Measurements from ENCODE around the gene RETSAT.
"Not testable (repeated sequence)": the region's sequence is repeated elsewhere in the genome, so short reads cannot be mapped to it uniquely, and the experiment has no call there.

RETSAT gene

DNA sequence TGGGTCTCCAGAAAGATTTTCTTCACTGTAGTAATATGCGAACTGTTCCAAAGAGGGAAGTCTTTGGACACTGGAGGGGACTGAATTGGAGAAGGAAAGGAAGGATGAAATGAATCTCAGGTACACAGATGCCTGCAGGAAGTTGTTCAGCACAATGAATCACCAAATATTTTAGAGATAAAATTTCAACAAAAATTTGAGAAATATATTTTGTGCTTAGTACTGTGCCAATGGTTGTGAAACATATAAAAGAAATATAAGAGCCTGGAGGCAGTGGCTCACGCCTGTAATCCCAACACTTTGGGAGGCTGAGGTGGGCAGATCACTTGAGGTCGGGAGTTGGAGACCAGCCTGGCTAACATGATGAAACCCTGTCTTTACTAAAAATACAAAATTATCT is 3.4 kb upstream of the RETSAT start:
- H3K4me1 Mint-ChIP-seq (ENCODE audit: low read depth): peaks cover 38% of the 10 kb centered on the region
- no peak overlapping the region for H3K4me3 Mint-ChIP-seq
- H3K27me3 Mint-ChIP-seq: no peaks in the 10 kb centered on the region
- no peaks in the 10 kb centered on the region for H3K9me3 Mint-ChIP-seq
- H3K36me3 Mint-ChIP-seq (ENCODE audit: low read depth): peaks cover 40% of the 10 kb centered on the region
- no peak overlapping the region for H3K27ac Mint-ChIP-seq

DNA sequence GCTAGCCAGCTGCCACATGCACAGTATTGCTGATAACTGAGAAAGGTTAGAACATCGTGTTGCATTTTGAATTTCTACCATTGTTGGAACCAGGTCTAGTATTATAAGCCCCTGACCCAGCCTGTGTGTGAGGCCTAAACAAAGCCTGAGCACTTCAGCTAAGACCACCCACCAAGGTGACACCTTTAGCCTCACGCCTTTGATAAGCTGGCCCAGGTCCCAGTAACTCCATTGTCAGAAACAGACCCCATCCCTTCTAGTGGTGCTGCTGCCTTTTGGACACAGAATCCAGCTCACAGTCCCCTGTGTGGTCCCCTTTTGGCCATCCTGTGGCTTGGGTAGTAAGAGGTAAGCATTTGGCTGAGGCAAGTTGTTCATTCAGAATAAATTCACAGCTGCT is 1.9 kb upstream of the RETSAT start:
- no peak overlapping the region for H3K4me3 Mint-ChIP-seq
- H3K36me3 Mint-ChIP-seq (ENCODE audit: low read depth): peaks cover 33% of the 10 kb centered on the region
- H3K27ac Mint-ChIP-seq: no peak overlapping the region
- H3K27me3 Mint-ChIP-seq: no peaks in the 10 kb centered on the region
- no peaks in the 10 kb centered on the region for H3K9me3 Mint-ChIP-seq
- peaks cover 40% of the 10 kb centered on the region for H3K4me1 Mint-ChIP-seq (ENCODE audit: low read depth)

DNA sequence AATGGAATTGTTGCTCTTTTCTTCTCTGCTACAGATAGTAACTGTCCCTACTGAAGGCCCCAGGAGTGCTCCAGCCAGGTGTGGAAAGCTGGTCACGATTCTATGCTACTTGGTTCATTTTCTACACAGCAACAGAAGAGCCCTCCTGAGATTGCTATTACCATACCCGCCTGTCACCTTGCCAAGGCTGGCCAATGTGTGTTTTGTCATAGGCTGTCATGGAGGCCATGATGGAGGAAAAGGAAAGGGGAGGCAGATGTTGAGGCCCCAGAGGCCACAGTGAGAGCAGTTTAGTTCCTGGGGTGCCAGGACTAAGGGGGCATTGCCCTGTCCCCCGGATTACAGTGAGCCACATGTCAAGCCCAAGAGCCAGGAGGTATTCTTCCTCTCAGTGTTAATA is 1.2 kb upstream of the RETSAT start:
- no peaks in the 10 kb centered on the region for H3K9me3 Mint-ChIP-seq
- peak overlapping the region; percentile 97 for H3K4me3 Mint-ChIP-seq
- H3K4me1 Mint-ChIP-seq (ENCODE audit: low read depth): peaks cover 40% of the 10 kb centered on the region
- H3K36me3 Mint-ChIP-seq (ENCODE audit: low read depth): peaks cover 35% of the 10 kb centered on the region
- H3K27ac Mint-ChIP-seq: no peak overlapping the region
- no peaks in the 10 kb centered on the region for H3K27me3 Mint-ChIP-seq

DNA sequence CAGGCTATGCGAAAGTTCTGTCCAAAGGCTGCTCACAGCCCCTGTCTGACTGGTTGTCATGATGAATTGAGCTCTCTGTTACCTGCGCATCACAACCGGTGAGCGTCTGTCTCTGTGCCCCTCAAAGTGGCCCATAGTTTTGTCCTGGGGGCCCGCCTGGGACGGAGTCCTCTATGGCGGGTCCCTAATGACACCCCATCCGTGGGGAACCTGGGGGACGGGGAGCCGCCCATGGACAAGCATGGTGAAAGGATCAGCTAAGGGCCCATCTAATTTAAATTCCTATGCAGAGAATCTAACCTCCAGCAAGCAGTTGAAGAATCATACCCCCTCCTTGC is 714 bp upstream of the RETSAT start:
- H3K4me1 Mint-ChIP-seq (ENCODE audit: low read depth): peaks cover 40% of the 10 kb centered on the region
- H3K9me3 Mint-ChIP-seq: no peaks in the 10 kb centered on the region
- peak overlapping the region; percentile 97 for H3K4me3 Mint-ChIP-seq
- H3K27ac Mint-ChIP-seq: peak overlapping the region; percentile 96
- no peaks in the 10 kb centered on the region for H3K27me3 Mint-ChIP-seq
- peaks cover 39% of the 10 kb centered on the region for H3K36me3 Mint-ChIP-seq (ENCODE audit: low read depth)

DNA sequence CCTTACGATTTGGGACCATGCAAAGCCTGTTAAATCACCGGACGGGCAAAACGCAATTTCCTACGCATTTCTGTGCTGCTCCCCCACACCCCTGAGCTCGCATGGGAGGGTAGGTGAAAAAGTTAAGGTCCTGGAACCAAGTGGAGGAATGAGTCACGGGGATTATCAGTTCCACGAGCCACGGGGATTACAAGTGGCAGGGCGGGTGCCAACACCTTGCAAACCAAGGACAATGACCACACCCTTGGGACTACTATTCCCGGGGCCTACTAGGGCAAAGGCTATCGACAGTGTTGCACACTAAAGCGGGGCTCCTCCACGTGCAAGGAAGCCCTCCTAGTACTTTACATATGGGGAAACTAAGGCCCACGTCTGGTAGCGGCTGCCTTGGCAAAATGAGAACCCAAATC is 447 bp downstream of the RETSAT start:
- Mint-ChIP-seq H3K4me1 (ENCODE audit: low read depth) (peaks cover 40% of the 10 kb centered on the region), H3K27ac (peak overlapping the region; percentile 96), H3K4me3 (peak overlapping the region; percentile 97), H3K27me3 (no peaks in the 10 kb centered on the region), H3K36me3 (ENCODE audit: low read depth) (peaks cover 42% of the 10 kb centered on the region), H3K9me3 (no peaks in the 10 kb centered on the region)

DNA sequence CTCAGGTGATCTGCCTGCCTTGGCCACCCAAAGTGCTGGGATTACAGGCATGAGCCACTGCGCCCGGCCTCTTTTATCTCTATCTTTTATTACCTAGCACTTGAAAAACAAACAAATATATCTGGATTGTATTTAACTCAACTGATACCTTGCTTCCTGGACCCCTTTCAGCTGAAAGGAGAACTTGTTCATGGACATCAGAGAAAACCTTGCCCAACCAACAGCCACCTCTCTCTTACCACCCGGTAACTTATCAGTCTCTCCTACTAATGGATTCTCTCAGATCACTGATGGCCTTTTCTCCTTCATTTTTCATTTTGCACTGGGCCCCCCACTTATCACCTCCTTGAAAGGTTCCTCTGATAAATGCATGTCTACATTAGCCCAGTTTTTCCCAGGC is 6.7 kb downstream of the RETSAT start:
- no peaks in the 10 kb centered on the region for H3K9me3 Mint-ChIP-seq
- H3K36me3 Mint-ChIP-seq (ENCODE audit: low read depth): peaks cover 38% of the 10 kb centered on the region

DNA sequence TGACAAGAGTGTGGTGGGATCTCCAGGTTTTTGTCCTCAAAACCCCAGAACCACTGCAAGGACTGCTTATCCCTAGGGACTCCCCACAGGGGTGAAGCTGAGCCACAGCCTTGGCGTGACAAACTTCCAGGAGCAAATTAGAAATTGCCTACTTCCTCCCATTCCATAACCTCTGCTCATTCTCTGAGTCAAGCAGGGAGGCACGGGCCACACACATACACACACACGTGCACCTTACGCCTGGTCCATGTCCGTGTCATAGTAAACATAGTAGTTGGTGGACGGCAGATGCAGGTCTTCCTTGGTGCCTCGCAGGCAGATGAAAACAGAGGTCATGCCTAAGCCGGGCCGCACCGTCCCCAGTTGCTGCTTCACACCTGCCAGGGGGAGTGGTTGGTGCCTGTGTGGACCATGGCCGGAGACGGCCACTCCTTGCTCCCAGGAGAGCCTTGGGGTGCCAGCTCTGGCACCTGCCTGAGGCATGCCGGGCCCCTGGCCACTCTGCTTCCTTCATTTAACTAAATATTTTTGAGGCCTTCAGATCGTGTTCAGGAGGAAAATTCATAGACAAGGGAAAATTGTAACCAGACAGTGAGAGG is 9.9 kb downstream of the RETSAT start:
- no peak overlapping the region for H3K4me3 Mint-ChIP-seq
- H3K9me3 Mint-ChIP-seq: no peaks in the 10 kb centered on the region
- H3K27ac Mint-ChIP-seq: no peak overlapping the region

More for the DNA sequence above, 6.7 kb downstream of the RETSAT start:
- no peak overlapping the region for H3K4me3 Mint-ChIP-seq
- no peak overlapping the region for H3K27ac Mint-ChIP-seq
- peaks cover under 1% of the 10 kb centered on the region for H3K4me1 Mint-ChIP-seq (ENCODE audit: low read depth)
- H3K27me3 Mint-ChIP-seq: no peaks in the 10 kb centered on the region

DNA sequence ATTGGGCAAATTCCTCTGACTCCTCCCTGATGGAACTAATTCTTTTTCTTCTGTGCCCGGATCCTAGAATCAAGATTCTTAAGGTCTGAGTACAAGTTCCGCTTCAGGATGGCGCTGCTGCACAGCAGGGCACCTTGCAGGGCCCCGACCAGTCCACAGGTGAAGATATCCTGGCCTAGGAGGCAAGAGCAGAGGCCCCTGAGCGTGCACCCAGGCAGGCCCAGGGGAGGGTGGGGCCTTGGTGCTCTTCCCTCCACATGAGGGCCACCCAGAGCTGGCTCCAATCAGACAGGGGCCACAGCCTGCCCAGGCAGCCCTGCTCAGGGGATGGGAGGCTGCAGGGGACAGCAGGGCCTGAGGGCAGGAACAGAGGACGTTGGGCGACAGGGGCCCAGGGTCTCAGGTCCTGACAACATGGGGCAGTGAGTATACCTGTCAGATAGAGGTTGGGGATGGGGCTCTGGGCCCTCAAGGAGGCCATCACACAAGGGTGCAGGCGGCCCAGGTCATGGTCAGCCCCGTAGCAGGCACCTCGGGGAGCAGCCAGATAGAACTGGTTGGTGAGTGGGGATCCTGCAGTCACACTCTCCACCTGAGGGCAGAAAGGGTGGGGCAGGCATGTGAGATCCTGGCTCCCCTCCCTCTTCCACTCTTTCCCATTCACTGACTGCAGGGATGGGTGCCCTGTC is 11.0 kb downstream of the RETSAT start:
- not testable (repeated sequence) for H3K27me3 Mint-ChIP-seq; H3K27ac Mint-ChIP-seq; H3K9me3 Mint-ChIP-seq; H3K4me1 Mint-ChIP-seq (ENCODE audit: low read depth); H3K4me3 Mint-ChIP-seq
- H3K36me3 Mint-ChIP-seq (ENCODE audit: low read depth): peaks cover 14% of the 10 kb centered on the region

More for the DNA sequence above, 9.9 kb downstream of the RETSAT start:
- Mint-ChIP-seq H3K36me3 (ENCODE audit: low read depth) (peaks cover 19% of the 10 kb centered on the region), H3K4me1 (ENCODE audit: low read depth) (no peaks in the 10 kb centered on the region), H3K27me3 (no peaks in the 10 kb centered on the region)

DNA sequence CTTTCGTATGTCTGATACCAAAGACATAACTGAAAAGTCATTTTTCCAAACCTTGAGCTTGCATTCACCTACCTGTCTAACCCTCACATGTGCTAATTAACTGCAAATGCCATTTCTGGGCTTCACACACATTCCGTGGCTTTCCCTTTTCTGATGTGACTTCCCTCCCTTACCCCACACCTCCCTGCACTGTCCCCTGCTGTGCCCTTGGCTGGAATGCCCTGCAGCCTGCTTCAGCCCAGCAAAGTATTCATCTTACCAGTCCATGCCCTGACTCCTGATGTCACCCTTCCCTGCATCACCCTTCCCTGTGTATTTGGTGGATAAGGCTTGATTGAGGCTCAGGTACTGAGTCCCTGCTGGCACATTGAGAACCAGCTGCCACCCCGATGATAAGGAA is 12.2 kb downstream of the RETSAT start:
- Mint-ChIP-seq H3K4me1 (ENCODE audit: low read depth) (no peaks in the 10 kb centered on the region), H3K27ac (no peak overlapping the region)

DNA sequence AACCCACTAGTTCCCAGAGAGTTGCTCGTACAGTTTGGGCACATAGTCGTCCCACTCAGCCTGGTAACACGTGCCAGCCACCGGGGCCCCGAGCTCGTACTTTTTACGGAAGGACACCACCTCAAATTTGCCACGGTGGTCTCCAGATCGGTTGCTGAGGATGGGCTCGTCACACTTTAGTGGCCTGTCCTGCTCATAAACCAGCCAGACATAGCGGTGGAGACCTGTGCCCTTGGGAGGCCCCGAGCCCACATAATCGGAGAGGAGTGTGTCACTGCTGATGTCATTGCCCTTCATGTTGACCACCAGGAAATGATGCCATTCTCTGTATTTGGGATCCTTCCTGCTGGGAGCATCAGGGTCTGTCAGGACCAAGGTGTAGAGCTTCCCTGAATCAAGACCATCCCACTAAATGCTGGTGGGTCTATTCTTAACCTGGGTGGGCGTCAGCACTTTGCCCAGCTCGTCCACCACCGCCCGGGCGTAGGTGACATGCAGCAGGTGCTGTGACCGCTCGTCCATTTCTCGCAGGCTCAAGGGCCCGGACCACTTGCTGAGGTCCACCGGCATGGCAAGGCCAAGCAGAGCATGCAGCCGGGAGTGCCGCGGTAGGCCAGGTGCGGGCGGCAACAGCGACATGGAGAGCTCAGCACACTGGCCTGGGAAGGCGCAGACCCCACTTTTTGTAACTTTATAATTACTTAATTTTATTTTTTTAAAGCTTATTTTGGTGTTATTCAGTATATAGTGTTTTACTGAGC is 12.9 kb downstream of the RETSAT start:
- H3K4me3 Mint-ChIP-seq: no peak overlapping the region
- H3K4me1 Mint-ChIP-seq (ENCODE audit: low read depth): no peaks in the 10 kb centered on the region
- H3K9me3 Mint-ChIP-seq: no peaks in the 10 kb centered on the region
- H3K27ac Mint-ChIP-seq: no peak overlapping the region
- peaks cover 9% of the 10 kb centered on the region for H3K36me3 Mint-ChIP-seq (ENCODE audit: low read depth)
- no peaks in the 10 kb centered on the region for H3K27me3 Mint-ChIP-seq

More for the DNA sequence above, 12.2 kb downstream of the RETSAT start:
- Mint-ChIP-seq H3K36me3 (ENCODE audit: low read depth) (peaks cover 14% of the 10 kb centered on the region), H3K9me3 (no peaks in the 10 kb centered on the region), H3K27me3 (no peaks in the 10 kb centered on the region), H3K4me3 (no peak overlapping the region)

DNA sequence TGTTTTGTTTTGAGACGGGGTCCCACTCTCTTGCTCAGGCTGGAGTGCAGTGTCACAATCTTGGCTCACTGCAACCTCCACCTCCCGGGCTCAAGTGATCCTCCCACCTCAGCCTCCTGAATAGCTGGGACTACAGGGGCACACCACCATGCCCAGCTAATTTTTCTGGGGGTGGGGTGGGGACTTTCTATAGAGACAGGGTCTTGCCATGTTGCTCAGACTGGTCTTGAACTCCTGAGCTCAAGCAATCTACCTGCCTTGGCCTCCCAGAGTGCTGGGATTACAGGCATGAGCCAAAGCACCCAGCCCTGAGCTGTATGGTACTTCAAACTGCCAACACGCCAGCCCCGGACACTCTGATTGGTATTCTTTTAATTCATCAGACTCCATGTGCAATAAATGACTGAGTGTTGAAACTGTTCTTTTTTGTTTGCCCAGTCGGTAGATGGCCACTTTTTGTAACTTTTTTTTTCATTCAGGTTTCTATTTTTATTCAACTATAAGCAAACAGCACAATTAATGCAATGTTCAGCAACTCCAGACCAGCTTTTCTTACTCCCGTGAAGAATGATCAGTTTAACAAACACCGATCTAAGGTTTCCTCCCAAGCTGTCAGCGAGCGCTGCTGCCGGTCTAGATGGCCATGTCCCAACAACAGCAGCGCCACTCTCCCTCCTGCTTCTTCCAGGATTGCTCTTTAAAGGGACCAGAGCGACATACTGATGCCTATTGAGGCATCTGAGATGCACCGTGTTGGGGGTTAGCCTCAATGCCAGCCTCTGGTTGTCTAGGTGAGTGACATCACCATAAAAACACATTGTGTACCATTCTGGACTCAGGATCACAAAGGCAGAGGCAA is 14.1 kb downstream of the RETSAT start:
- no peaks in the 10 kb centered on the region for H3K9me3 Mint-ChIP-seq
- no peak overlapping the region for H3K27ac Mint-ChIP-seq
- H3K27me3 Mint-ChIP-seq: no peaks in the 10 kb centered on the region
- H3K4me1 Mint-ChIP-seq (ENCODE audit: low read depth): no peaks in the 10 kb centered on the region
- no peak overlapping the region for H3K4me3 Mint-ChIP-seq
- H3K36me3 Mint-ChIP-seq (ENCODE audit: low read depth): peaks cover 6% of the 10 kb centered on the region

DNA sequence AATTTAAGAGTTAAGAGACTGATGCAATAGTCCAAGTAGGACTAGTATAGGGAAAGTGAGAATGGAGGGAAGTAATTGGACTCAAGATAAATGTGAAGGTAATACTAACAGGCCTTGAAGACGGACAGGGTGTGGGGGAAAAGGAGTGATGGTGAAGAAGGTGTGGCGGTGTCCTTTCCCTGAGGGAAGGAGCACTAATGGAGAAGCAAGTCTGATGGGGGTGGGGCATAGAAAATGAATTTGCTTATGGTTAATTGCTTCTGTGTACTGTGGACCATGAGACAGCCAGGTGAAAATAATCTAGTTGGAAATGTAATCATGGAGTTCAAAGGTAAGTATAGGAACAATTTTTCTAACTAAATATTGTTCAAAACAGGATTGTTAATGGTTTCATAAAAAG is 19.4 kb downstream of the RETSAT start:
- Mint-ChIP-seq H3K4me1 (ENCODE audit: low read depth) (peaks cover 8% of the 10 kb centered on the region), H3K27ac (no peak overlapping the region), H3K27me3 (no peaks in the 10 kb centered on the region), H3K4me3 (no peak overlapping the region), H3K9me3 (no peaks in the 10 kb centered on the region), H3K36me3 (ENCODE audit: low read depth) (no peaks in the 10 kb centered on the region)

DNA sequence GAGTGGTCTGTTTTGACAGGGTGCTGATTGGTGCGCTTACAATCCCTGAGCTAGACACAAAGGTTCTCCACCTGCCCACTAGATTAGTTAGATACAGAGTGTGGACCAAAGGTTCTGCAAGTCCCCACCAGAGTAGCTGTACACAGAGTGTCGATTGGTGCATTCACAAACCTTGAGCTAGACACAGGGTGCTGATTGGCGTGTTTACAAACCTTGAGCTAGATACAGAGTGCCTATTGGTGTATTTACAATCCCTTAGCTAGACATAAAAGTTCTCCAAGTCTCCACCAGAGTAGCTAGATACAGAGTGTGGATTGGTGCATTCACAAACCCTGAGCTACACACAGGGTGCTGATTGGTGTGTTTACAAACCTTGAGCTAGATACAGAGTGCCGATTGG is 20.5 kb downstream of the RETSAT start:
- not testable (repeated sequence) for H3K27ac Mint-ChIP-seq; H3K9me3 Mint-ChIP-seq; H3K4me3 Mint-ChIP-seq; H3K36me3 Mint-ChIP-seq (ENCODE audit: low read depth); H3K27me3 Mint-ChIP-seq
- peaks cover 16% of the 10 kb centered on the region for H3K4me1 Mint-ChIP-seq (ENCODE audit: low read depth)

DNA sequence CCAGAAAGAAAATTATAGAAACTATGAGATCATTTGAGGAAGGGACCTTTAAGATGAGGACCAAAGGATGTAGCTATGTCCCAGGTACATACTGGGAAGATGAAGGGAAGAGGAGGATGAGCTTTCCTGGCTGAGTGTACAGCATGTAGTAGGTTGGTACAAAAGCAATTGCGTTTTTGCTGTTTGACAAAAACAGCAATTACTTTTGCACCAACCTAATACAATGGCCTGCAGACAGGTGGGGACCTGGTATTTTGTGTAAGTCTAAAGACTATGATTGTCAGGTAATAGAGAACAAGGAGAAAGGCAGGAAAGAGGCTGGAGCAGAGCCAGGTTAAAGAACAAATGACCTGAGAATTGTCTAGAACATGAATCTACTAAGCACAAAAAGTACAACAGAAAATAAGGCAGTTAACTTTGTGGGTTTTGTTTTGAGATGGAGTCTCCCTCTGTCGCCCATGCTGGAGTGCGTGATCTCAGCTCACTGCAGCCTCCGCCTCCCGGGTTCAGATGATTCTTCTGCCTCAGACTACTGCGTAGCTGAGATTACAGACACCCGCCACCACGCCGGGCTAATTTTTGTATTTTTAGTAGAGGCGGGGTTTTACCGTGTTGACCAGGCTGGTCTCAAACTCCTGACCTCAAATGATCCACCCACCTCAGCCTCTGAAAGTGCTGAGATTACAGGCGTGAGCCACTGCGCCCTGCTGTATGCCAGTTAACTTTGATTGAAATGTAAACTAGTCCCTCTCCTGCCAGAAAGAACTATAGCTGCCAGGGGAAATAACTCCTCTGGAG is 23.3 kb downstream of the RETSAT start:
- Mint-ChIP-seq H3K27me3 (no peaks in the 10 kb centered on the region), H3K4me3 (no peak overlapping the region), H3K4me1 (ENCODE audit: low read depth) (peaks cover 19% of the 10 kb centered on the region), H3K27ac (no peak overlapping the region), H3K36me3 (ENCODE audit: low read depth) (peaks cover 13% of the 10 kb centered on the region), H3K9me3 (no peaks in the 10 kb centered on the region)

All from stimulated activated naive CD8-positive, alpha-beta T cell treated with anti-CD3 and anti-CD28 coated beads, Interleukin-15, Interleukin-2, amounts not matched to agents 100 ng/mL and 50 ng/mL, for 24 hours (primary cell).